Stimulated activated CD8-positive, alpha-beta memory T cell treated with anti-CD3 and anti-CD28 coated beads, Interleukin-15, amount 100 ng/mL, for 4 hours (primary cell): Measurements from ENCODE around the gene TAC3.
A peak's percentile ranks its signal among the peaks of the same experiment; 100 is the strongest.
"Not testable (repeated sequence)": the region's sequence is repeated elsewhere in the genome, so short reads cannot be mapped to it uniquely, and the experiment has no call there.

Experiments used
- DNase-seq, 2 donors: peaks; one replicate each; pipeline ENCODE4 v3.0.0-alpha.2; 2020; ENCODE audit warnings: low read depth in 2 of 2

TAC3 gene

GRCh38 chr12:57037264-57037663 lies 20.9 kb upstream of the TAC3 start:
- DNase-seq: no peak

GRCh38 chr12:57033431-57033830 lies 17.1 kb upstream of the TAC3 start:
- no peak for DNase-seq

- DNase-seq: no peak
Observed at GRCh38 chr12:57031789-57032188, 15.5 kb upstream of the TAC3 start.

- no peak for DNase-seq
Observed at GRCh38 chr12:57031138-57031725, 14.9 kb upstream of the TAC3 start.

GRCh38 chr12:57029457-57029856 lies 13.1 kb upstream of the TAC3 start:
- no peak for DNase-seq

GRCh38 chr12:57027805-57028153 lies 11.4 kb upstream of the TAC3 start:
- DNase-seq: no peak

GRCh38 chr12:57027011-57027804 lies 10.9 kb upstream of the TAC3 start:
- no peak for DNase-seq

GRCh38 chr12:57025196-57025595 lies 8.9 kb upstream of the TAC3 start:
- DNase-seq: no peak

GRCh38 chr12:57022324-57022723 lies 6.0 kb upstream of the TAC3 start:
- not testable (repeated sequence) for DNase-seq

- no peak for DNase-seq
Observed at GRCh38 chr12:57019983-57020719, 3.8 kb upstream of the TAC3 start.

- DNase-seq: no peak
Observed at GRCh38 chr12:57018906-57019305, 2.6 kb upstream of the TAC3 start.

GRCh38 chr12:57018353-57018752 lies 2.0 kb upstream of the TAC3 start:
- DNase-seq: not testable (repeated sequence)

GRCh38 chr12:57012600-57013465 lies 3.5 kb downstream of the TAC3 start:
- DNase-seq: no peak

GRCh38 chr12:57011438-57012424 lies 4.6 kb downstream of the TAC3 start:
- DNase-seq: no peak

GRCh38 chr12:57010627-57011247 lies 5.6 kb downstream of the TAC3 start:
- DNase-seq: no peak

GRCh38 chr12:57009949-57010626 lies 6.2 kb downstream of the TAC3 start:
- DNase-seq: no peak

- DNase-seq: no peak
Observed at GRCh38 chr12:57008178-57008577, 8.2 kb downstream of the TAC3 start.

- DNase-seq: peak in 1 of 2 donors; percentile 15
Observed at GRCh38 chr12:57006809-57007475, 9.4 kb downstream of the TAC3 start.
